IMR-90 (cell line): Measurements from ENCODE around the gene ZDHHC24. TPM values are rescaled to one million over a fixed set of nuclear protein-coding genes. Genes with fewer than 3 reads are reported as not detected.

ENCODE experiments used
- ATAC-seq: fragments of 200-7000 bp; cut with Tn5 transposase; 2 replicates; pipeline ENCODE4 v1.9.1; 2020; ENCODE audit warnings: low read depth, mild to moderate bottlenecking, moderate library complexity
- BruUV-seq: library from RNA; stranded (reverse); fragments of 400-500 nt; replicated peaks from 2 replicates; lab custom pipeline; 2021; lab: Mats Ljungman, UMichigan
- CTCF ChIA-PET: fragments of 300-600 bp; formaldehyde crosslinking; extraction: SDS; loops from one replicate; lab custom pipeline; 2021; ENCODE audit warnings: antibody characterized with exemption; lab: Yijun Ruan, JAX
- POLR2A ChIA-PET: fragments of 300-600 bp; sonication (Branson Sonifier 250); formaldehyde crosslinking; loops from one replicate; lab custom pipeline; 2022; ENCODE audit warnings: antibody characterized with exemption; ENCODE audit not compliant: unreplicated experiment; lab: Charles Lee
- DNase-seq: peaks from one replicate; pipeline ENCODE4 v3.0.0; 2013
- H2AFZ ChIP-seq: replicated peaks from 2 replicates; pipeline ENCODE3; 2013; ENCODE audit warnings: low read length, mild to moderate bottlenecking; ENCODE audit not compliant: poor library complexity
- H2AK5ac ChIP-seq: 2 replicates; pipeline ENCODE4 v1.6.1; 2013; ENCODE audit warnings: low read depth, low read length, inconsistent platforms
- H2AK9ac ChIP-seq: replicated peaks from 2 replicates; pipeline ENCODE3; 2013; ENCODE audit warnings: mild to moderate bottlenecking, low read depth, low read length, moderate library complexity; ENCODE audit not compliant: poor library complexity
- H2BK120ac ChIP-seq: 2 replicates; pipeline ENCODE4 v1.6.1; 2013; ENCODE audit warnings: low read depth, low read length, inconsistent platforms
- H2BK15ac ChIP-seq: 3 replicates; pipeline ENCODE4 v1.6.1; 2013; ENCODE audit warnings: low read depth, low read length, inconsistent platforms
- H2BK20ac ChIP-seq: 2 replicates; pipeline ENCODE4 v1.6.1; 2013; ENCODE audit warnings: low read depth, mild to moderate bottlenecking, inconsistent platforms, low read length, moderate library complexity
- H2BK5ac ChIP-seq: 2 replicates; pipeline ENCODE4 v1.6.1; 2013; ENCODE audit warnings: mild to moderate bottlenecking, low read depth, low read length, inconsistent platforms; ENCODE audit not compliant: poor library complexity, severe bottlenecking
- H3K14ac ChIP-seq: replicated peaks from 2 replicates; pipeline ENCODE4 v1.6.1; 2013; ENCODE audit warnings: low read depth, low read length, inconsistent platforms
- H3K18ac ChIP-seq: 2 replicates; pipeline ENCODE4 v1.6.1; 2013; ENCODE audit warnings: low read depth, low read length, control low read depth
- H3K23ac ChIP-seq: 2 replicates; pipeline ENCODE4 v1.6.1; 2013; ENCODE audit warnings: low read depth, low read length, inconsistent platforms
- H3K27ac ChIP-seq: 2 replicates; pipeline ENCODE4 v1.5.1; 2013; ENCODE audit warnings: mild to moderate bottlenecking, control low read depth, low read length; ENCODE audit not compliant: insufficient read depth
- H3K27me3 ChIP-seq: 2 replicates; pipeline ENCODE4 v1.6.1; 2013; ENCODE audit warnings: low read length; ENCODE audit not compliant: control insufficient read depth, insufficient read depth
- H3K36me3 ChIP-seq: 2 replicates; pipeline ENCODE4 v1.6.1; 2013; ENCODE audit warnings: low read length, mixed read lengths; ENCODE audit not compliant: control insufficient read depth, insufficient read depth
- H3K4ac ChIP-seq: 2 replicates; pipeline ENCODE4 v1.6.1; 2013; ENCODE audit warnings: low read depth, low read length, inconsistent platforms
- H3K4me1 ChIP-seq: 2 replicates; pipeline ENCODE4 v1.6.1; 2013; ENCODE audit warnings: low read length, mixed read lengths; ENCODE audit not compliant: control insufficient read depth, insufficient read depth
- H3K4me2 ChIP-seq: 2 replicates; pipeline ENCODE4 v1.6.1; 2013; ENCODE audit warnings: low read depth, mild to moderate bottlenecking, control low read depth, low read length, moderate library complexity
- H3K4me3 ChIP-seq: 2 replicates; pipeline ENCODE4 v1.5.1; 2013; ENCODE audit warnings: low read depth, mild to moderate bottlenecking, control low read depth, low read length, moderate library complexity; ENCODE audit not compliant: insufficient read depth
- H3K56ac ChIP-seq: 2 replicates; pipeline ENCODE4 v1.6.1; 2013; ENCODE audit warnings: low read length, inconsistent platforms; ENCODE audit not compliant: insufficient read depth; ENCODE audit errors: extremely low read depth
- H3K79me1 ChIP-seq, 2 experiments: 2 replicates each; pipeline ENCODE4 v1.6.1; 2013; ENCODE audit warnings: low read length in 2 of 2, inconsistent platforms in 1 of 2, low read depth in 1 of 2
- H3K9ac ChIP-seq: 2 replicates; pipeline ENCODE4 v1.6.1; 2013; ENCODE audit warnings: low read depth, low read length, control low read depth
- H3K9me1 ChIP-seq: 2 replicates; pipeline ENCODE4 v1.6.1; 2013; ENCODE audit warnings: low read length, inconsistent platforms; ENCODE audit not compliant: insufficient read depth
- H3K9me3 ChIP-seq: 2 replicates; pipeline ENCODE4 v1.6.1; 2013; ENCODE audit warnings: low read length; ENCODE audit not compliant: control insufficient read depth, insufficient read depth
- H4K20me1 ChIP-seq: 2 replicates; pipeline ENCODE4 v1.6.1; 2013; ENCODE audit warnings: low read length, inconsistent platforms; ENCODE audit not compliant: insufficient read depth
- H4K5ac ChIP-seq: 2 replicates; pipeline ENCODE4 v1.6.1; 2013; ENCODE audit warnings: mild to moderate bottlenecking, low read depth, low read length, control low read depth
- H4K8ac ChIP-seq, 2 experiments: 2 replicates each; pipeline ENCODE4 v1.6.1; 2013; ENCODE audit warnings: low read depth in 2 of 2, low read length in 2 of 2, control low read depth in 1 of 2, inconsistent platforms in 1 of 2
- H4K91ac ChIP-seq: 2 replicates; pipeline ENCODE4 v1.6.1; 2013; ENCODE audit warnings: low read depth, low read length, inconsistent platforms; ENCODE audit not compliant: insufficient read depth
- ELK1 ChIP-seq: fragments of 150-350 bp; IDR thresholded peaks from 2 replicates; pipeline ENCODE4 v1.6.1; 2016; ENCODE audit warnings: low read depth, mild to moderate bottlenecking, low read length, moderate library complexity, borderline replicate concordance
- FOS ChIP-seq: fragments of 150-350 bp; IDR thresholded peaks from 2 replicates; pipeline ENCODE4 v1.6.1; 2016; ENCODE audit warnings: low read depth, low read length
- MAZ ChIP-seq: IDR thresholded peaks from 2 replicates; pipeline ENCODE4 v1.6.1; 2012; ENCODE audit warnings: low read depth, mild to moderate bottlenecking, low read length, improper control_type of control experiment, moderate library complexity, borderline replicate concordance
- MXI1 ChIP-seq: IDR thresholded peaks from 2 replicates; pipeline ENCODE4 v1.6.1; 2012; ENCODE audit warnings: low read depth, mild to moderate bottlenecking, low read length, moderate library complexity, borderline replicate concordance
- POLR2A ChIP-seq: IDR thresholded peaks from 2 replicates; pipeline ENCODE4 v1.6.1; 2012; ENCODE audit warnings: mild to moderate bottlenecking, low read depth, low read length
- RAD21 ChIP-seq: IDR thresholded peaks from 2 replicates; pipeline ENCODE4 v1.6.1; 2012; ENCODE audit warnings: low read length, improper control_type of control experiment
- RCOR1 ChIP-seq: IDR thresholded peaks from 2 replicates; pipeline ENCODE4 v1.6.1; 2012; ENCODE audit warnings: mild to moderate bottlenecking, low read length, improper control_type of control experiment; ENCODE audit not compliant: insufficient replicate concordance
- WGBS, 2 experiments: methylation state at CpG; one replicate each; pipeline versions ENCODE4 v1.1.5 to v1.1.7; 2013; ENCODE audit warnings: missing lambda C conversion rate in 2 of 2; ENCODE audit not compliant: insufficient read length in 1 of 2; ENCODE audit errors: extremely low coverage in 2 of 2; 5-methylcytosine and 5-hydroxymethylcytosine counted together
- dilution Hi-C: fragments of 300-500 bp; cut with HindIII; formaldehyde crosslinking; loops from one replicate; pipeline ENCODE4 v1.14.3; 2018; ENCODE audit warnings: low sequenced_read_pairs; ENCODE audit not compliant: unreplicated experiment
- in situ Hi-C: fragments of 300-500 bp; cut with MboI; formaldehyde crosslinking; loops from 3 replicates; pipeline ENCODE4 v1.14.3; 2019; ENCODE audit warnings: low sequenced_read_pairs, inconsistent platforms, mixed read lengths
- intact Hi-C: fragments of 100-400 bp; cut with micrococcal nuclease; formaldehyde crosslinking; loops from 2 replicates; pipeline ENCODE4 v1.10.0; 2022
- polyA plus RNA-seq, 3 experiments: library from polyadenylated mRNA; depleted of rRNA; stranded (reverse); fragments of >200 nt; gene quantifications; 2 replicates each; pipeline ENCODE4 v1.2.3, GENCODE V29; 2012; ENCODE audit warnings: low replicate concordance in 1 of 3
- total RNA-seq: library from RNA; depleted of rRNA; stranded (reverse); fragments of >200 nt; gene quantifications from 2 replicates; pipeline ENCODE4 v1.2.3, GENCODE V29; 2012

The ZDHHC24 gene
- total and polyA plus RNA-seq, 2 of the 4 experiments (the other 2 are of a cell fraction): 3.2 to 10.9 TPM

GRCh38 chr11:66539870-66540213 lies 6.0 kb downstream of the ZDHHC24 start:
- H2AFZ ChIP-seq: no peak overlapping the region
- no peaks in the 10 kb centered on the region for H3K9me3 ChIP-seq
- no peak overlapping the region for H3K9ac ChIP-seq
- ATAC-seq (no peak), DNase-seq (no peak)
- H3K14ac ChIP-seq: no peak overlapping the region
- 89% methylated on average over 8 of the region's 10 CpGs; no CpG with 5 or more reads in 1 of the 2 experiments for WGBS, 2 experiments
- no peaks in the 10 kb centered on the region for H3K27me3 ChIP-seq
- no peak overlapping the region for H3K4ac ChIP-seq
- H2AK5ac ChIP-seq: no peak overlapping the region
- H3K36me3 ChIP-seq: peaks cover 26% of the 10 kb centered on the region; the same call in 1 of the 2 replicates
- no peak overlapping the region for H4K8ac ChIP-seq
- peaks cover 4% of the 10 kb centered on the region; the same call in 1 of the 2 replicates for H4K20me1 ChIP-seq
- no peak overlapping the region for H3K4me2 ChIP-seq
- no peak overlapping the region for H2BK5ac ChIP-seq
- no peak overlapping the region for H3K18ac ChIP-seq
- H2AK9ac ChIP-seq: peak overlapping the region; percentile 55
- no peak for TF ChIP-seq RAD21
- no peak for TF ChIP-seq FOS
- no peak for TF ChIP-seq RCOR1
- no peak for TF ChIP-seq MXI1
- TF ChIP-seq ELK1: no peak
- no peak for TF ChIP-seq MAZ
- TF ChIP-seq POLR2A: no peak
- ChIA-PET POLR2A (no interaction called here), CTCF (no interaction called here)
- H4K91ac ChIP-seq: no peak overlapping the region
- peaks cover 3 to 12% of the 10 kb centered on the region in 2 experiments; a peak in 2 of 4 replicates for H3K79me1 ChIP-seq
- dilution Hi-C loops (no loop called here), in situ Hi-C loops (no loop called here), intact Hi-C loops (no loop called here)
- no peak overlapping the region for H2BK20ac ChIP-seq
- H3K9me1 ChIP-seq: peaks cover 5% of the 10 kb centered on the region; the same call in 1 of the 2 replicates
- H3K27ac ChIP-seq: no peak overlapping the region
- no peak overlapping the region for H3K56ac ChIP-seq
- H3K23ac ChIP-seq: no peak overlapping the region
- H2BK120ac ChIP-seq: no peak overlapping the region
- H3K4me1 ChIP-seq: peaks cover 6% of the 10 kb centered on the region
- H3K4me3 ChIP-seq: no peak overlapping the region
- H4K5ac ChIP-seq: no peak overlapping the region
- H2BK15ac ChIP-seq: no peak overlapping the region
- no TSS peak for BruUV-seq
